GM23338 (cell line): ENCODE data around the gene CACNA1B. TPM values are rescaled to one million over a fixed set of nuclear protein-coding genes. Genes with fewer than 3 reads are reported as not detected.

Experiments used
- ATAC-seq: fragments of 200-7000 bp; cut with Tn5 transposase; 3 replicates; pipeline ENCODE4 v1.9.1; 2020
- DNase-seq: peaks from one replicate; pipeline ENCODE4 v3.0.0-alpha.2; 2015; ENCODE audit warnings: low spot score
- H2AFZ ChIP-seq: fragments of 200-600 bp; sonication (generic); 2 replicates; pipeline ENCODE4 v1.8.0; 2016; ENCODE audit warnings: antibody characterized with exemption, mild to moderate bottlenecking, moderate library complexity
- H3F3A ChIP-seq: fragments of 200-600 bp; sonication (generic); replicated peaks from 2 replicates; pipeline ENCODE4 v1.8.0; 2017; ENCODE audit warnings: antibody characterized with exemption, mixed run types, low read depth
- H3K27ac ChIP-seq: fragments of 200-600 bp; sonication (generic); 2 replicates; pipeline ENCODE4 v1.6.1; 2016; ENCODE audit warnings: low read depth
- H3K27me3 ChIP-seq: fragments of 200-600 bp; sonication (generic); 2 replicates; pipeline ENCODE4 v1.8.0; 2016; ENCODE audit warnings: mild to moderate bottlenecking, mixed run types, moderate library complexity; ENCODE audit not compliant: insufficient read depth
- H3K36me3 ChIP-seq: fragments of 200-600 bp; sonication (generic); 2 replicates; pipeline ENCODE4 v1.8.0; 2016; ENCODE audit warnings: mild to moderate bottlenecking; ENCODE audit not compliant: insufficient read depth
- H3K4me1 ChIP-seq: fragments of 200-600 bp; sonication (generic); 2 replicates; pipeline ENCODE4 v1.8.0; 2016; ENCODE audit warnings: mild to moderate bottlenecking, moderate library complexity; ENCODE audit not compliant: insufficient read depth
- H3K4me2 ChIP-seq: fragments of 200-600 bp; sonication (generic); 2 replicates; pipeline ENCODE4 v1.7.1; 2017; ENCODE audit warnings: mixed run types
- H3K4me3 ChIP-seq: fragments of 200-600 bp; sonication (generic); 2 replicates; pipeline ENCODE4 v1.6.1; 2016; ENCODE audit warnings: mixed run types
- H3K79me2 ChIP-seq: fragments of 200-600 bp; sonication (generic); replicated peaks from 2 replicates; pipeline ENCODE4 v1.8.0; 2017; ENCODE audit warnings: mild to moderate bottlenecking; ENCODE audit not compliant: insufficient read depth
- H3K9me2 ChIP-seq: fragments of 200-600 bp; sonication (generic); 2 replicates; pipeline ENCODE4 v1.8.0; 2017; ENCODE audit not compliant: insufficient read depth
- H4K20me1 ChIP-seq: fragments of 200-600 bp; sonication (generic); replicated peaks from 2 replicates; pipeline ENCODE4 v1.8.0; 2017; ENCODE audit warnings: mild to moderate bottlenecking; ENCODE audit not compliant: insufficient read depth
- H3K27ac Mint-ChIP-seq: 2 replicates; pipeline ENCODE4 v1.8.0; 2020; ENCODE audit warnings: inconsistent platforms, mild to moderate bottlenecking, moderate library complexity, mixed read lengths
- H3K27me3 Mint-ChIP-seq: 3 replicates; pipeline ENCODE4 v1.8.0; 2022; ENCODE audit warnings: low read depth, mild to moderate bottlenecking, moderate library complexity, mixed read lengths, inconsistent platforms; ENCODE audit not compliant: insufficient read depth, poor library complexity
- H3K36me3 Mint-ChIP-seq: 3 replicates; pipeline ENCODE4 v1.8.0; 2021; ENCODE audit warnings: low read depth, mild to moderate bottlenecking, inconsistent platforms, moderate library complexity, mixed read lengths
- H3K4me1 Mint-ChIP-seq: 3 replicates; pipeline ENCODE4 v1.8.0; 2020; ENCODE audit warnings: mild to moderate bottlenecking, inconsistent platforms, mixed read lengths
- H3K4me3 Mint-ChIP-seq: 3 replicates; pipeline ENCODE4 v1.8.0; 2021; ENCODE audit warnings: moderate library complexity, mild to moderate bottlenecking, inconsistent platforms, mixed read lengths
- H3K9me3 Mint-ChIP-seq: 3 replicates; pipeline ENCODE4 v1.8.0; 2020; ENCODE audit warnings: moderate library complexity, mild to moderate bottlenecking, inconsistent platforms, mixed read lengths
- CREB1 ChIP-seq: fragments of 250-450 bp; sonication (Bioruptor Pico); IDR thresholded peaks from 2 replicates; pipeline ENCODE4 v1.5.0; 2020; ENCODE audit warnings: low read depth, mild to moderate bottlenecking, moderate library complexity
- ETS1 ChIP-seq: IDR thresholded peaks from 2 replicates; pipeline ENCODE4 v1.6.1; 2016; ENCODE audit warnings: antibody characterized with exemption
- EZH2 ChIP-seq: fragments of 200-600 bp; sonication (generic); IDR thresholded peaks from one replicate; pipeline ENCODE4 v1.8.0; 2017; ENCODE audit warnings: antibody characterized with exemption, mild to moderate bottlenecking, low read depth; ENCODE audit not compliant: unreplicated experiment
- EZH2phosphoT487 ChIP-seq: fragments of 200-600 bp; sonication (generic); IDR thresholded peaks from one replicate; pipeline ENCODE4 v1.8.1; 2018; ENCODE audit warnings: antibody characterized with exemption; ENCODE audit not compliant: unreplicated experiment
- NANOG ChIP-seq: IDR thresholded peaks from 2 replicates; pipeline ENCODE4 v1.6.1; 2016; ENCODE audit warnings: antibody characterized with exemption, borderline replicate concordance
- POLR2AphosphoS5 ChIP-seq: IDR thresholded peaks from 2 replicates; pipeline ENCODE4 v1.6.1; 2016; ENCODE audit warnings: antibody characterized with exemption, low read depth
- ZNF462 ChIP-seq: fragments of 250-450 bp; sonication (Bioruptor Pico); IDR thresholded peaks from 2 replicates; pipeline ENCODE4 v1.5.0; 2020; ENCODE audit warnings: mild to moderate bottlenecking, moderate library complexity
- polyA plus RNA-seq: library from polyadenylated mRNA; unstranded; fragments of >200 nt; fragmentation: Nextera tagmentation; extraction: Ambion mirVana; gene quantifications from 2 replicates; pipeline ENCODE4 v1.2.1, GENCODE V29; 2016
- total RNA-seq: library from RNA; depleted of rRNA; stranded (reverse); fragments of >200 nt; shearing (Covaris generic); gene quantifications from 2 replicates; pipeline ENCODE4 v1.2.3, GENCODE V29; 2014

The CACNA1B gene
- total and polyA plus RNA-seq, 2 experiments from 2014 or later = 1.1 to 10.4 TPM

GRCh38 chr9:137829260-137829996 lies 48.2 kb upstream of the CACNA1B start (continued):
- TF ChIP-seq ZNF462 (CRISPR knock-in tag) = no peak
- no peak for TF ChIP-seq NANOG
- no peak for TF ChIP-seq ETS1
- no peak for TF ChIP-seq POLR2AphosphoS5

GRCh38 chr9:137832191-137832700 lies 45.3 kb upstream of the CACNA1B start:
- Histone ChIP-seq H3K4me3 (no peak overlapping the region), H4K20me1 (peaks cover 3% of the 10 kb centered on the region), H3K27me3 (no peaks in the 10 kb centered on the region), H2AFZ (no peak overlapping the region), H3F3A (peaks cover 4% of the 10 kb centered on the region; the same call in 1 of the 2 replicates), H3K9me2 (no peaks in the 10 kb centered on the region), H3K4me2 (no peak overlapping the region), H3K27ac (no peak overlapping the region), H3K79me2 (peaks cover 17% of the 10 kb centered on the region), H3K4me1 (no peaks in the 10 kb centered on the region; the same call in 1 of the 2 replicates), H3K36me3 (peaks cover 7% of the 10 kb centered on the region; the same call in 1 of the 2 replicates)
- peaks cover 7% of the 10 kb centered on the region for H3K27me3 Mint-ChIP-seq
- peaks cover 46% of the 10 kb centered on the region for H3K36me3 Mint-ChIP-seq
- H3K4me3 Mint-ChIP-seq = no peak overlapping the region
- H3K4me1 Mint-ChIP-seq = no peaks in the 10 kb centered on the region; the same call in 2 of the 3 replicates
- DNase-seq (no peak), ATAC-seq (no peak)
- H3K9me3 Mint-ChIP-seq = no peaks in the 10 kb centered on the region; the same call in 2 of the 3 replicates
- H3K27ac Mint-ChIP-seq = no peak overlapping the region
- TF ChIP-seq ZNF462 (CRISPR knock-in tag) = no peak
- TF ChIP-seq CREB1 (CRISPR knock-in tag) = no peak
- TF ChIP-seq EZH2 = no peak
- TF ChIP-seq EZH2phosphoT487 = no peak
- no peak for TF ChIP-seq NANOG
- TF ChIP-seq POLR2AphosphoS5 = no peak
